Measurements from ENCODE around the gene RFC4.

DNA sequence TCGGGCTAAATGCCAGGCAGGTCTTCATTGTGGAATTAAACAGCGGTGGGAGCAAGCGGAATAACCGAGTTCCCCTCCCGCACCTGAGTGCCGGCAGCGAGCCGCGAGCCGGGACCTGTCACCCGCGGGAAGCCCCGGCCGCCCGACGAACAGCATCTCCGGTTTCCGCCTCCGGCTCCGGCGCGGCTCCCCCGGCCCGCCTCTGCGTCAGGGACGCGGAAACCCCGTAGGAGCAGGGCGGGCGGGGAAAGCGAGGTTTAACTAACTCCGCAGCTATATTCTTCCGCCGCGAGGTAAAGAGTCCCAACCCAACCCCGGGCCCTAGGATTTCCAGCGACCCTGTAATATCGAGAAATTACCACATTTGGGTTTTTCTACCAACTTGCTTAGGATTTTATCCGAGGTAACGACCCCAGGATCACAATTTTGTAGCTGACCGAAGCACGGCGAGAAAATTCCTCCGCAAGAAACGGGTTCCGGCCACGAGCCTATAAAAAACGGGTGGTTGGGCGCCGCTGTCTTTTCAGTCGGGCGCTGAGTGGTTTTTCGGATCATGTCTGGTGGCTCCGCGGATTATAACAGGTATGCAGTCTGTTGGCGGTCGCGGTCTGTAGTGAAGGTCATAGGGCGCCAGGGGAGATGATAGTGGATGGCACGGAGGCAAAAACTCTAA, 23.1 kb downstream of the RFC4 start, which contains the start of gene EIF4A2:
- TF ChIP-seq ZMYM3 (CRISPR knock-in tag; IDR thresholded peaks at IDR 0.05), result no peak
- TF ChIP-seq FOXJ3 (CRISPR knock-in tag; IDR thresholded peaks at IDR 0.05; ENCODE audit: borderline replicate concordance), result 0 out of 2 replicates have a peak, but pooled peaks have one; percentile 16
- TF ChIP-seq, protein P1, sequence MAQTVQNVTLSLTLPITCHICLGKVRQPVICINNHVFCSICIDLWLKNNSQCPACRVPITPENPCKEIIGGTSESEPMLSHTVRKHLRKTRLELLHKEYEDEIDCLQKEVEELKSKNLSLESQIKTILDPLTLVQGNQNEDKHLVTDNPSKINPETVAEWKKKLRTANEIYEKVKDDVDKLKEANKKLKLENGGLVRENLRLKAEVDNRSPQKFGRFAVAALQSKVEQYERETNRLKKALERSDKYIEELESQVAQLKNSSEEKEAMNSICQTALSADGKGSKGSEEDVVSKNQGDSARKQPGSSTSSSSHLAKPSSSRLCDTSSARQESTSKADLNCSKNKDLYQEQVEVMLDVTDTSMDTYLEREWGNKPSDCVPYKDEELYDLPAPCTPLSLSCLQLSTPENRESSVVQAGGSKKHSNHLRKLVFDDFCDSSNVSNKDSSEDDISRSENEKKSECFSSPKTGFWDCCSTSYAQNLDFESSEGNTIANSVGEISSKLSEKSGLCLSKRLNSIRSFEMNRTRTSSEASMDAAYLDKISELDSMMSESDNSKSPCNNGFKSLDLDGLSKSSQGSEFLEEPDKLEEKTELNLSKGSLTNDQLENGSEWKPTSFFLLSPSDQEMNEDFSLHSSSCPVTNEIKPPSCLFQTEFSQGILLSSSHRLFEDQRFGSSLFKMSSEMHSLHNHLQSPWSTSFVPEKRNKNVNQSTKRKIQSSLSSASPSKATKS (CRISPR knock-in tag; IDR thresholded peaks at IDR 0.05), result no peak
- TF ChIP-seq YY1 (IDR thresholded peaks at IDR 0.05; ENCODE audit: insufficient read depth, insufficient replicate concordance, low read depth, low read length), result peak; percentile 84
- peak; percentile 65; the same call in 1 of the 2 replicates for TF ChIP-seq CREM (IDR thresholded peaks at IDR 0.05)
- TF ChIP-seq CREM (CRISPR knock-in tag; IDR thresholded peaks at IDR 0.05), result no peak
- TF ChIP-seq, protein P2, sequence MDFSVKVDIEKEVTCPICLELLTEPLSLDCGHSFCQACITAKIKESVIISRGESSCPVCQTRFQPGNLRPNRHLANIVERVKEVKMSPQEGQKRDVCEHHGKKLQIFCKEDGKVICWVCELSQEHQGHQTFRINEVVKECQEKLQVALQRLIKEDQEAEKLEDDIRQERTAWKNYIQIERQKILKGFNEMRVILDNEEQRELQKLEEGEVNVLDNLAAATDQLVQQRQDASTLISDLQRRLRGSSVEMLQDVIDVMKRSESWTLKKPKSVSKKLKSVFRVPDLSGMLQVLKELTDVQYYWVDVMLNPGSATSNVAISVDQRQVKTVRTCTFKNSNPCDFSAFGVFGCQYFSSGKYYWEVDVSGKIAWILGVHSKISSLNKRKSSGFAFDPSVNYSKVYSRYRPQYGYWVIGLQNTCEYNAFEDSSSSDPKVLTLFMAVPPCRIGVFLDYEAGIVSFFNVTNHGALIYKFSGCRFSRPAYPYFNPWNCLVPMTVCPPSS (IDR thresholded peaks at IDR 0.05), result no peak
- TF ChIP-seq HOXA3 (CRISPR knock-in tag; IDR thresholded peaks at IDR 0.05), result peak; percentile 83
- no peak for TF ChIP-seq TCF7L2 (IDR thresholded peaks at IDR 0.05; ENCODE audit: low read depth, low read length)
- TF ChIP-seq KLF6 (CRISPR knock-in tag; IDR thresholded peaks at IDR 0.05), result no peak; the same call in 1 of the 2 replicates
- TF ChIP-seq, protein P3, sequence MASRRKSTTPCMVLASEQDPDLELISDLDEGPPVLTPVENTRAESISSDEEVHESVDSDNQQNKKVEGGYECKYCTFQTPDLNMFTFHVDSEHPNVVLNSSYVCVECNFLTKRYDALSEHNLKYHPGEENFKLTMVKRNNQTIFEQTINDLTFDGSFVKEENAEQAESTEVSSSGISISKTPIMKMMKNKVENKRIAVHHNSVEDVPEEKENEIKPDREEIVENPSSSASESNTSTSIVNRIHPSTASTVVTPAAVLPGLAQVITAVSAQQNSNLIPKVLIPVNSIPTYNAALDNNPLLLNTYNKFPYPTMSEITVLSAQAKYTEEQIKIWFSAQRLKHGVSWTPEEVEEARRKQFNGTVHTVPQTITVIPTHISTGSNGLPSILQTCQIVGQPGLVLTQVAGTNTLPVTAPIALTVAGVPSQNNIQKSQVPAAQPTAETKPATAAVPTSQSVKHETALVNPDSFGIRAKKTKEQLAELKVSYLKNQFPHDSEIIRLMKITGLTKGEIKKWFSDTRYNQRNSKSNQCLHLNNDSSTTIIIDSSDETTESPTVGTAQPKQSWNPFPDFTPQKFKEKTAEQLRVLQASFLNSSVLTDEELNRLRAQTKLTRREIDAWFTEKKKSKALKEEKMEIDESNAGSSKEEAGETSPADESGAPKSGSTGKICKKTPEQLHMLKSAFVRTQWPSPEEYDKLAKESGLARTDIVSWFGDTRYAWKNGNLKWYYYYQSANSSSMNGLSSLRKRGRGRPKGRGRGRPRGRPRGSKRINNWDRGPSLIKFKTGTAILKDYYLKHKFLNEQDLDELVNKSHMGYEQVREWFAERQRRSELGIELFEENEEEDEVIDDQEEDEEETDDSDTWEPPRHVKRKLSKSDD (CRISPR knock-in tag; IDR thresholded peaks at IDR 0.05; ENCODE audit: low read depth), result no peak
- TF ChIP-seq TBP (CRISPR knock-in tag; IDR thresholded peaks at IDR 0.05), result no peak
- peak; percentile 88 to 99 for TF ChIP-seq POLR2A (IDR thresholded peaks at IDR 0.05; ENCODE audit: insufficient read depth in 1 of 2, low read depth in 2 of 2, low read length in 2 of 2)
- no peak for TF ChIP-seq BRCA1 (CRISPR knock-in tag; IDR thresholded peaks at IDR 0.05)
- TF ChIP-seq CTCF (CRISPR knock-in tag; IDR thresholded peaks at IDR 0.05), result no peak

Measured in HepG2 (cell line).